Measurements from ENCODE around the gene FBXL16.
A peak's percentile ranks its signal among the peaks of the same experiment; 100 is the strongest.

The FBXL16 gene

DNA sequence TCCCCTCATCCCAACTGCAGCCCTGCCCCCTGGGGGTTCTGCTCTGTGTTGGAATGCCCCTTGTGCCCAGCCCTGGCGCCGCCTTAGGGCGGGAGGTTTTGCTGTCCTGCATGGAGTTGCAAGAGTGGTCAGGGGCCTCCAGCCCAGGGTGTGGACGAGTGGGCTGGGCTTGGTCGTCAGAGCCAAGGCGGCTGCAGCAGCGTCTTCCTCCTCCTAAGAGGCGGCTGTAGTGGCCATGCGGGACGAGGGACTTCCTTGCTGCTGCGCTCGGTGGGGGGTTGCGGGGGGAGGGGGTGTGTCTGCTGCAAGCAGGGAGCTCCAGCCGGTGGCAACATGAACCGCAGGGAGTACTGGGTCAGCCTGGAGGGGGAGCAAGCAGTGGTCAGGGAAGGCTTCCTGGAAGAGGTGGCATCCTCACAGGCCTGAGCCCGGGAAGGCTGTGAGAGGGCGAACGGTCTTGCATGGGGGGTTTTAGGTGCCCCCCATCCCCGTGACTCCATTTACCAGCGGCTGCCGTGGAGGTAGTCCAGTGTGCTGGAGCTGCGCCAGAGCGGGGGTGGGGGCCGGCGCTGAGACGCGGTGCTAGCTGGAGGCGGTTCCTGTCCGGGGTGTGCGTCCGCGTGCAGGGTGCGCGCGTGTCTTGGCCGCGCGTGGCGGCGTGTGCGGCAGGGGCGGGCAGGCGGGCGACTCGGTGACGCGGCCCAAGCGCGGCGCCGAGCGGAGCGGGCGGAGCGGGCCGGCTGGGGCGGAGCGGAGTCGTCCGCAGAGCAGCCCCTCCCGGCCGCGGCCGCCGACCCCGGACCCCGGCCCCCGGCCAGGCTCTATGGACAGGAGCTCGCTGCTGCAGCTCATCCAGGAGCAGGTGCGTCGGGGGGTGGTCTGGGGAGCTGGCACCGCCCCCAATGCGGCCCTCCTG, 30.4 kb downstream of the FBXL16 start, which contains the start of gene RHBDL1:
RHBDL1 (plus strand) TSS at position 704 of the 916 bp plus-strand sequence; CDS start at position 824, 120 bp downstream.
- DNase-seq = no peak

DNA sequence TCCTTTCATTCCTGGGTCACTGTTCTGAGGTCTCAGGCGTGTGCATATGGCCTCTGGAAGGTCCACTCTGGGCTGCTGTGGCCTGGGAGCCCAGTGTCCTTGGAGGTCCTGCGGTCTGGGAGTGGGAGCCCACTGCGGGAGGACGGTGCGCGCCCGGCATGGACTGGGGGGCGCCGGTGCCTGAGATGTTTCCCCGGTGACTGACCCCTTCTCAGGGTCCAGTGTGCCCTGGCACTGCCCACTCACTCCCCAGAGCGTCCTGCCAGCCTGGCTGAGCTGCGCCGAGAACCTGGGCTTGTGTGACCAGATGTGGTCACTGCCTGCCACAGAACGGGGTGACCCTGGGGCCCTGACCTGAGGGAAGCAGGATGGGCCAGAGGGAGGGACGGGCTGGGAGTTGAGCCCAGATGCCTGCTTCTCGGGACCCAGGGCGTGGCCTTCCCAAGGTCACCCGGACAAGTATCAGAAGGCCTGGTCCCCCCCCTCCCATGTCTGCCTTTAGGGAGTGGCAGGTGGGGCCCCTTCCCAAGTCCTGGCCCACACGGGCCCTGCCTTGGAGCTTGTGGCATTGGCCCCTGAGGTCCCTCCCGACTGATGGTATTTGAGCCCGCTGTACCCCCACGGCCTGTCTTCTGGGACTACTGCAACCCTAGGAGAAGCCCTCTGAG, 31.3 kb downstream of the FBXL16 start:
- no peak for DNase-seq

DNA sequence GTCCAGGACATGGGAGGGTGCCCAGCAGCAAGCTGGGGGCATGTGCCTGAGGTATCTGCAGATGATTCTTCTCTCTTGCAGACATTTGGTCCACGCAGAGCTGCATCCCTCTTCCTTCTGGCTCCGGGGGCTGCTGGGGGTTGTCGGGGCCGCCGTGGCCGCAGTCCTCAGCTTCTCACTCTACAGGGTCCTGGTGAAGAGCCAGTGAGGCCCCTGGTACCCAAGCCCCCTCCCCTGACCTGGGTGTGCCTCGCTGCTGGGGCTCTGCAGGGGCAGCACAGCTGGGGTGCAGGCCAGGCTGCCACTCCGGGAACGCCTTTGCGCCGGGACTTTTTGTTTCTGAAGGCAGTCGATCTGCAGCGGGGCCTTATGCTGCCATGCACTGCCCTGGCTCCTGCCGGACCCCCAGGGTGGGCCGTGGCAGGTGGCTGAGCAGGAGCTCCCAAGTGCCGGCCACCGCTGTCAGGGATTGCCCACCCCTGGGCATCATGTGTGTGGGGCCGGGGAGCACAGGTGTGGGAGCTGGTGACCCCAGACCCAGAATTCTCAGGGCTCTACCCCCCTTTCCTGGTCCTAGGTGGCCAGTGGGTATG, 32.1 kb downstream of the FBXL16 start:
- DNase-seq = no peak

DNA sequence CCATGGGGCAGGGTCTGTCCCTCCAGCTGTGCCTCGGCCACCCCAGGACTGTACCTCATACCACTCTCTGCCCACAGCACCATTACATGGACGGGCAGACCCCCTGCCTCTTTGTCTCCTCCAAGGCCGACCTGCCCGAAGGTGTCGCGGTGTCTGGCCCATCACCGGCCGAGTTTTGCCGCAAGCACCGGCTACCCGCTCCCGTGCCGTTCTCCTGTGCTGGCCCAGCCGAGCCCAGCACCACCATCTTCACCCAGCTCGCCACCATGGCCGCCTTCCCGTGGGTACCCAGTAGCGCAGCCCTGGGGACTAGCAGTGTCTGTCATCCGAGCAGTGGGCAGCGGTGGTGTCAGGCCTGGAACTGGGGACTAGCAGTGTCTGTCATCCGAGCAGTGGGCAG, 32.8 kb downstream of the FBXL16 start:
- no peak for DNase-seq

DNA sequence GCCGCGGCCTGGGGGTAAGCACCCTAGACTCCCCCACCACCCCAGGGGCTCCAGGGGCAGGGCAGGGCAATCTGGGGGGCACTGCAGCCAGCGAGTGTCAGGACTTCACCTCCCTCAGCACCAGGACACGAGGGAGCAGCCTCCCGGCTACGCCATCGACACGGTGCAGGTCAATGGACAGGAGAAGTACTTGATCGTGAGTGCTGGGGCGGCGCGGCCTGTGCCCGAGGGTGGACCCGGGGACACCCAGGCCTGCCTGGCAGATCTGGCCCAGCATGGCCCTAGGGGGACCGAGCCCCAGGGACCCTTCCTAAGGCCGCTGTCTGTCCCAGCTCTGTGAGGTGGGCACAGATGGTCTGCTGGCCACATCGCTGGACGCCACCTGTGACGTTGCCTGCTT, 33.2 kb downstream of the FBXL16 start:
- DNase-seq = no peak

DNA sequence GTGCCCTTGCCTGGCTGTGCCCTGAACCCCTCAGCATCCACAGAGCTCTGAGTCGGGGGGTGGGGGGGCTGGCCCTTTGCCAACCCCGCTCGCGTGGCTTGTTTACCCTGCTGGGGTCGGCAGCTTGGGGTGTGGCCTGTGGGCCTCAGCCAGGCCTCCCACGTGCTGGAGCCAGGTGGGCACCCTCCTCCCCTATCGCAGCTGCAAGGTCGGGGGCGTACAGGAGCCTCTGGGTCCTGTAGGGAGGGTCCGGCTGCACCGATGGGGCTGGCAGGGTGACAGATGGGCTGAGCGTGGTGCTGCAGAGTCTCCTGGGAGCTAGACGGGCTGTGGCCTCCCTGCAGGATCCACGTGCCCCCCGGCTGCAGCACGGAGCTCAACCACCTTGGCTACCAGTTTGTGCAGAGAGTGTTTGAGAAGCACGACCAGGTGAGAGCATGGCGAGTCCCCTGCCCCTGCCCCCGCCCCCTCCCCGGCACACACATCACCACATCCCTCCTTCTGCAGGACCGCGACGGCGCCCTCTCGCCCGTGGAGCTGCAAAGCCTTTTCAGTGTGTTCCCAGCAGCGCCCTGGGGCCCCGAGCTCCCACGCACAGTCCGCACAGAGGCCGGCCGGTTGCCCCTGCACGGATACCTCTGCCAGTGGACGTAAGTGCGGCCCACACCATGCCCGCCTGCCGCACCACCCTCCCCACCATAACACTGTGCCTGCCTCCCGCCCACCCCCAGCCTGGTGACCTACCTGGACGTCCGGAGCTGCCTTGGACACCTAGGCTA, 34.1 kb downstream of the FBXL16 start:
- DNase-seq = no peak

DNA sequence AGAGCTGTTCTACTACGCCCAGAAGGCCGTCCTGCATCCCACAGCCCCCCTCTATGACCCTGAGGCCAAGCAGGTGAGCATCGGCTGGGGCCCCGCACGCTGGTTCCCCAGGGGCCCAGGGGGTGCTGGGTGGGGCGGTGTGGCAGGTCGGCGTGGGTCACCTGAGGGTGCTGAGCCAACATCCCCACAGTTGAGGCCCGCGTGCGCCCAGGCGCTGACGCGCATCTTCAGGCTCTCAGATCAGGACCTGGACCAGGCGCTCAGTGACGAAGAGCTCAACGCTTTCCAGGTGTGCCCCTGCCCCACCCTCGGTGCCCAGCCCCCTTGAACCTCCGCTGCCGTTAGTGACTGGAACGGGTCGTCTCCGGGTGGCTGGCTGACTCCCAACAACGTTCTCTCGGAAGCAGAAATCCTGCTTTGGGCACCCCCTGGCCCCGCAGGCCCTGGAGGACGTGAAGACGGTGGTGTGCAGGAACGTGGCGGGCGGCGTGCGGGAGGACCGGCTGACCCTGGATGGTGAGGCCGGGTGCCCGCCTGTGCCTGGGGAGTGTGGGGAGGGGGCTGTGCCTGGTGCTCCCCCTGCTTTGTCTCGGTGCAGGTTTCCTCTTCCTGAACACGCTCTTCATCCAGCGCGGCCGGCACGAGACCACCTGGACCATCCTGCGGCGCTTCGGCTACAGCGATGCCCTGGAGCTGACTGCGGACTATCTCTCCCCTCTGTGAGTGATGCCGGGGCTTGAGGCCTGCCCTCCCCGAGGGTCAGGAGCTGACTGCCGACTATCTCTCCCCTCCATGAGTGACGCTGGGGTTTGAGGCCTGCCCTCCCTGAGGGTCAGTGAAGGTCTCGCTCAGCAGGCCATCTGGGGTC, 34.9 kb downstream of the FBXL16 start:
- no peak for DNase-seq

DNA sequence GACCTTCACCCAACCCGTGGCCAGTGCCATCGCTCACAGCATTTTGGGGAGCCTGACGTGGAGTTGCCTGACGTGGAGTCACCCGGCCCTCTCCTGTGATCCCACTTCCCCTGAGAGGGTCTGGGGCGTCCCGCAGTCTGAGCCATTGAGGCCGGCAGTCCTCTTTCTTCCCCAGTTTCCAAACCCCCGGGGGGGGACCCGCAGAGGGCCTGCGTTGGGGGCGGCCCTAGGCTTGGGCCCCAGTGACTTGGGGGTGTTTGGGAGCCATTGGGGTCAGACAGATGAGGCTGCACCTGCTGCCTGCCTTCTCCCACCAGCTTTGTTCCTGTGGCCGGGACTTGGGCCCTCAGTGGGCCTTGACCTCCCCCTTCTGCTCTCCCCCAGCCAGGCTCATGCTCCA, 35.9 kb downstream of the FBXL16 start:
- DNase-seq = no peak

DNA sequence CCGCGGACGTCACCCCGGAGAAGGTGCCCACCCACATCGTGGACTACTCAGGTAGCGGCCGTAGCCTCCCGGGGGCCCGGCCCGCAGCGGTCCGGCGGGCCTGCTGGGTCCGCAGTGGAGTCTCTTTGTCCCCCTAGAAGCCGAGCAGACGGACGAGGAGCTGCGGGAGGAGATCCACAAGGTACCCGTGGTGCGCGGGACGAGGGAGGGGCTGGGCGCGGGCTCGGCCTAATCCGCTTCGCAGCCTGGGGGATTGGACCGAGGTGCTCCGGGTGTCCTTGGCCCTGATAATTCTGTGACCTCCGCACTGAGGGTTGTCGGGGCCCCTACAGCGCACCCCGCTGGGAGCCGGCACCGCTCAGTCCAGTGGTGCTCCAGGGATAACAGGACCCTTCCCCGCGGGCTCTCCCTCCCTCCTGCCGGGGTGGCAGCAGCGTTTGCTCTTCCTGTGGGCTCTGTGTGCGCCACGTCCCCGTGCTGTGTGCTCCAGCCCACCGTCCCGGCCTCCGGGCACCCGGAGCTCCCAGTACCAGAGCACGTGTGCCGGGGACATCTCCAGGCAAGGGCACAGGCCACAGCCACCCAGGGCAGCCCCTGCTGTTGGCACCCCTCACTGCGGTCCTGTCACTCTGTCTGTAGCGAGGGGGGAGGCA, 37.0 kb downstream of the FBXL16 start:
- no peak for DNase-seq

DNA sequence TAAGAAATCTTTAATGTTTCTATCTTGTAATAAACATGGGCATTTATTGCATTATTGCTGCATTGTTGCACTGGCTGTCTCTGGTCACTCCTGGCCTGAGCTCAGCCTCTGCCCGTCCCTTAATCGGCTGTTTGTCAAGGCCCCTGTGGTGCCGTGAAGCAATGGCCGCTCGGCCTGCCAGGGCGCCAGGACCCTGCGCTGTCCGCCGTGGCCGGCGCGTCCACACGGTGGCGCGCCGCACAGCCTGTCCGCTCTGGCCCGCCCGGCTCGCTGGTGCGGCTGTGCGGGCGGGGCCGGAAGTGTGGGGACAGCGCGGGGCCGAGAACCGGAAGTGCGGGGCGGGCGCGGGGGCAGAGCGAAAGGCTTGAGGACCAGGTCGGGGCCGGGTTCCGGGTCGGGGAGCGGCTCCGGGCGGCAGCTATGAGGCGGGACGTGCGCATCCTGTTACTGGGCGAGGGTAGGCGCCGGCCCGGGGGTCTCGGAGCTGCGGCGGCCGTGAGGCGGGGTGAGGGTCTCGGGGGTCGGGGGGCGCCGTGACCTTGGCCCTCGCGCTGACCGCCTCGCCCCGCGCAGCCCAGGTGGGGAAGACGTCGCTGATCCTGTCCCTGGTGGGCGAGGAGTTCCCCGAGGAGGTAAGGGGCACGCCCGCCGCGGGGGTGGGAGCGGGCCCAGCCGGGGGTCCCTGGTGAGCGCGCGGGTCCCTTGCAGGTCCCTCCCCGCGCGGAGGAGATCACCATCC, 37.7 kb downstream of the FBXL16 start, which contains the start of gene RHOT2:
RHOT2 (plus strand) TSS at position 353 of the 739 bp plus-strand sequence; CDS start at position 421, 68 bp downstream.
- DNase-seq = peak; percentile 76 to 93

DNA sequence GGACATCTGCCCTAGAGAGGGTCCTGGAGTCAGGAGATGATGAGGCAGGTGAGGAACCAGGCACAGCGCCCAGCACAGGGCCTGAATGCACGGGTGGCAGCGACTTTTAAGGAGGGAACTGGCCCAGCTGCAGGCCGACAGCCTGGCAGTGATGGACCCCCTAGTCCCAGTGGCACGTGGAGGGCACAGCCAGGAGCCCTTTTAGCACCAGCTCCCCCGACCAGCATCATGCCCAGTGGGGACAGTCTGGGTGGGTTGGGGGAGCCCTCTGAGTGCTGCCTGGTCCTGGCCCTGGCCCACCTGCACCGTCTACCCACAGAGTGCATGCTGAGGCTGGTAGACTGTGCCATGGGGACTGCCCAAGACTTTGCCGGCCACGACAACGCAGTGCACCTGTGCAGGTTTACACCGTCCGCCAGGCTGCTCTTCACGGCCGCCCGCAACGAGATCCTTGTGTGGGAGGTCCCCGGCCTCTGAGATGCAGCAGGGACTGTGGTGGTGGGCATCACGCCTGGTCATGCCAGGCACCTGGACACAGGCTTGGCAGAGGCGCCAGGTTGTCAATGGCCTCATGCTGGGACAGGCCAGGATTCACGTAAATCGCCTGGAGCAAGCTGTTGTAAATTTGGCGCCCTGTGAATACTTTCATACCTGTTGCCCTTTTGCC, 38.4 kb downstream of the FBXL16 start:
- no peak for DNase-seq

DNA sequence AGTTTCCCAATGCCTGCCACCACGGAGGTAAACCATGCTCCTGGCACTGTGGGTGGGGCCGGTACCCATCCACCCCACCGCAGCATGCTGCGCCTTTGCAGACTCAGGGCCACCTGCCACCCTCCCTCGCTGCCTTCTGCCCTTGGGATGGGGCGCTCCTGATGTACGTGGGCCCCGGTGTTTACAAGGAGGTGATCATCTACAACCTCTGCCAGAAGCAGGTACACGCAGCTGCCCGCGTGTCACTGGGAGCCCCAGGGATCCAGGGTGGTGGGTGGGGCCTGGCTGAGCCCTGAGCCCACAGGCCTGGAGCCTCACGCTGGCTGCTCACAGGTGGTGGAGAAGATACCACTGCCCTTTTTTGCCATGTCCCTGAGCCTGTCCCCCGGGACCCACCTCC, 39.0 kb downstream of the FBXL16 start:
- DNase-seq = no peak

DNA sequence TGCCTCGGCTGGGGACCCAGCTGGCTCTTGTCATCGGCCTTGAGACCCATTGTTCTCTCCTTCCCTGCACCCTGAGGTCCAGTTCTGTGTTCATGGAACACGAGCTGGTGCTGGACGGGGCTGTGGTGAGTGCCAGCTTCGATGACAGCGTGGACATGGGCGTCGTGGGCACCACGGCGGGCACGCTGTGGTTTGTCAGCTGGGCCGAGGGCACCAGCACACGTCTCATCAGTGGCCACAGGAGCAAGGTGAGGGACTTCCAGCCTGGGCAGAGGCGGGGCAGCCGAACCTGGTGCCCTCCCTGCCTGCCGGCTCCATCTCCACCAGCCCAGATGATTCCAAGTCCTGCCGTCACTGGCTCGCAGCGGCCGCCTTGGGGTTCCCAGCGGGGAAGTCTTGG, 43.0 kb downstream of the FBXL16 start:
- DNase-seq = no peak

DNA sequence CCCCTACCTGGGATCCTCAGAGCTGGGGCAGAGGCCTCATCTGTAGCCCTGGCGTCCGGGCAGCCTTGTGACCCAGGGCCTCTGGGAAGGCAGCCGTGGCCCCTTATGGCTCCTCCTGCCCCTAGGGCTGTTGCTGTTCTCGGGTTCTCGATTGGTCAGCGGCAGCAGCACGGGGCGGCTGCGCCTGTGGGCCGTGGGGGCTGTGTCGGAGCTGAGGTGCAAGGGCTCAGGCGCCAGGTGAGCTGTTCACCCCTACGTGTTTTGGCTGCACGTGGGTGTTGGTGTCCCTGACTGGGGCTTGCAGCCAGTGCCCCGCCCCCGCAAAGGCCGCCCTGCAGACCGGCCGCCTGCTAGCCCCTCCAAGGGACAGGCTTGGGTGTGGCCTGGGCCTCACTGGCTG, 43.5 kb downstream of the FBXL16 start:
- no peak for DNase-seq

DNA sequence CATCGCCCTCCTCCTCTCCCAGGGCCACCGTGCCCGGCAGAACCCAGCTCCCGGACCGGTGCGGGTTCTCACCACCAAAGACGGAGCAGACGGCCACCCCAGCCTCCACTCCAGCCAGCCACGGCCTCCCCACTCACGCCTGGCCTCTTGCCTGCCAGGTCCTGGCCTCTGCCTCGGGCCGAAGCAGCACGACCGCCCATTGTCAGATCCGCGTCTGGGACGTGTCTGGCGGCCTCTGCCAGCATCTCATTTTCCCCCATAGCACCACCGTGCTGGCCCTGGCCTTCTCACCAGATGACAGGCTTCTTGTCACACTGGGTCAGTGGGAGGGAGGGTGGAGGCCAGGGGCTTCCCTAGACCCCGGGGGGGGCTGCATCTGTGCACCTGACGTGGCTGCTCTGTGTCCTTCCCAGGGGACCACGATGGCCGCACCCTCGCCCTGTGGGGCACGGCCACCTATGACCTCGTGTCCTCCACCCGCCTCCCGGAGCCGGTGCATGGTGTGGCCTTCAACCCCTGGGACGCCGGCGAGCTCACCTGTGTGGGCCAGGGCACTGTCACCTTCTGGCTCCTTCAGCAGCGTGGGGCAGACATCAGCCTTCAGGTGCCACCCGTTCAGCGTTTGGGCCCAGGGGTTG, 44.3 kb downstream of the FBXL16 start:
- DNase-seq = no peak

DNA sequence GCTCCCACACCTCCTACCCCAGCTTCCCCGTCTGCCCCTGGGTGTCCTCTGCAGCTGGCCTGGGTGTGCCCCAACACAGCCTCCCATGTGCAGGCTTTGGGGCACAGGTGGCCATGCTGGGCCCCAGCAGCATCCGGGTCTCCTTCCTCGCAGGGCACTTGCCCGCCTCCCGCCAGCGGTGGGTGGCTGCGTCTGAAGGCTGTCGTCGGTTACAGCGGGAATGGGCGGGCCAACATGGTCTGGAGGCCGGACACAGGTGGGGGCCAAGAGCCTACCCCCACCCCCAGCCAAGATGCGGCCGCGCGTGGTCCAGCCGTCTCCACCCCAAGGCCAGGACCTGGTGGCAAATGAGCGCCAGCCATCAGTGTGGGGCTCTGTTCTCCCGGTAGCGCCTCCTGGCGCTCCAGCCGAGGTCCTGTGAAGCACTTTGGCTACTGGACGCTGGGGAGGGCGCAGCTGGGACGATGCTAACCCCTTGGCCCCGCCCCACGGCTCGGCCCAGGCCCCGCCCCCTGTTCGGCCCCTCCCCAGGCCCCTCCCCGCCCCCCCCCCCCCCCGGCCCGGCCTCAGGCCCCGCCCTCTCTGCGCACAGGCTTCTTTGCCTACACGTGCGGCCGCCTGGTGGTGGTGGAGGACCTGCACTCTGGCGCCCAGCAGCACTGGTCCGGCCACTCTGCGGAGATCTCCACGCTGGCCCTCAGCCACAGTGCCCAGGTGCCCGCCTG, 45.0 kb downstream of the FBXL16 start:
- no peak for DNase-seq

DNA sequence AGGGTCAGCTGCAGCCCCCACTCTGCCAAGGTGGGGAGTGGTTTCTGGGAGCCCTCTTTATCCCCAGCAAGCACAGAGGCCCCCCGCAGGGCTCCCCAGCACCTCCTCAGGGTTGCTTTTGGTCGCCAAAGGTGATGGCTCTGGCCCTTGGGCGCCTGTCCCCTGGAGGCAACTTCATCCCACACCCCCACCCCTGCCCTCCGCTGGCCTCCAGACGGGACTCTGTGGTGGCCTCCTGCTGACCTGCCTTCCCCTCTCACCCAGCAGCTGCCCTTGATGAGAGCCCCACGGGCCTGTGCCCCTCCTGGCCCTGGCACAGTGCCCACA, 45.5 kb downstream of the FBXL16 start:
- DNase-seq = no peak

DNA sequence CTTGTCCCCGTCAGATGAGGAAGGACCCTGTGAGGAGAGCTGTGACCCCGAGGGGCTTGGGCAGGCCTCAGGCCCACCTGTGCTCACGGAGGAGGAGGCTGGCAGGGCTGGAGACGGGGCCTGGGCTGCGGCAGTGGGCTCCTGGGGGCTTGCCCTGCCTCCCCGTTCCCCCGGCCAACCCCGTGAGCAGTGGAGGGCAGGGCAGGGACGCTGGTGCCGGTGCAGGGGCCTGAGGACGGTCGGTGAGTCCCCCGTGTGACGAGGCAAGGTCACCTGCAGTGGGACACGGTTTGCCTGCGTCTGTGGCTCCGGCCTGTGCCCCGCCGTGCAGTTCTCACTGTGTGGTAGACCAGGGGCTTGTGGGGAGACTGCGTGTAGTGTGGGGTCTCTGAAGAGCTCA, 46.0 kb downstream of the FBXL16 start:
- no peak for DNase-seq
